Ovary (tissue), 3 donors: ENCODE results near the gene BRWD1.

Experiments
- POLR2A ChIP-seq: fragments of 450-650 bp; IDR thresholded peaks from one replicate; pipeline ENCODE4 v1.6.1; 2017; ENCODE audit warnings: antibody characterized with exemption, mild to moderate bottlenecking, moderate library complexity
- TF ChIP-seq, protein P1 (sequence below), 3 donors: fragments of 450-650 bp in 2 of 3; fragments of 200-600 bp in 1 of 3; IDR thresholded peaks; one replicate each; pipeline versions ENCODE4 v1.5.1 to v1.8.0; 2016 to 2022; ENCODE audit warnings: antibody characterized with exemption in 3 of 3, mild to moderate bottlenecking in 1 of 3
- donor health status: DM: no; HTN: no; CAD: no.

DNA sequence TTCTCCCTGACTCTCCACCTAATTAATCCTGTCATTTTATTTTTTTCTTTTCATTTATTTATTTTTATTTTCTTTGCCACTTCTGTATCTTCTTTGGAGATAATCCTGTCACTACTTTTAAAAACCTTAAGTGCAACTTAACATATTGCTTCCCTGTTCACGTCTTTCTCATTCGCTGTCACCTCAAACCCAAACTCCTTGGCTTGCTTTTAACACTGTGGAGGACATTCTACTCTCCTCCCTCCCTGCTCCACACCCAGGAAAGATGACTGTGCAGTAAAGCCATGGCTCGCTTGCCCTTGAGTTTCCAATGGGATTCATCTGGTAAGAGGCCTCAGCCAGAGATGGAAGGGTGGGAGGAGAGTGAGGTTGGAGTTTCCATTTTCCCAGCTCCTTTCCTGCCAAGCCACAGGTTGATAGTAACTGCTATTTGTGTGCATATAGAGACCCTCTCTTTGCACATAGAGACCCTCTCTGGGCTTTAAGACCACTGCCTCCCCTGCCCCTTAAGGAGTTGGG lies 6.4 kb upstream of the BRWD1 start:
- TF ChIP-seq, protein P1, sequence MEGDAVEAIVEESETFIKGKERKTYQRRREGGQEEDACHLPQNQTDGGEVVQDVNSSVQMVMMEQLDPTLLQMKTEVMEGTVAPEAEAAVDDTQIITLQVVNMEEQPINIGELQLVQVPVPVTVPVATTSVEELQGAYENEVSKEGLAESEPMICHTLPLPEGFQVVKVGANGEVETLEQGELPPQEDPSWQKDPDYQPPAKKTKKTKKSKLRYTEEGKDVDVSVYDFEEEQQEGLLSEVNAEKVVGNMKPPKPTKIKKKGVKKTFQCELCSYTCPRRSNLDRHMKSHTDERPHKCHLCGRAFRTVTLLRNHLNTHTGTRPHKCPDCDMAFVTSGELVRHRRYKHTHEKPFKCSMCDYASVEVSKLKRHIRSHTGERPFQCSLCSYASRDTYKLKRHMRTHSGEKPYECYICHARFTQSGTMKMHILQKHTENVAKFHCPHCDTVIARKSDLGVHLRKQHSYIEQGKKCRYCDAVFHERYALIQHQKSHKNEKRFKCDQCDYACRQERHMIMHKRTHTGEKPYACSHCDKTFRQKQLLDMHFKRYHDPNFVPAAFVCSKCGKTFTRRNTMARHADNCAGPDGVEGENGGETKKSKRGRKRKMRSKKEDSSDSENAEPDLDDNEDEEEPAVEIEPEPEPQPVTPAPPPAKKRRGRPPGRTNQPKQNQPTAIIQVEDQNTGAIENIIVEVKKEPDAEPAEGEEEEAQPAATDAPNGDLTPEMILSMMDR (IDR thresholded peaks at IDR 0.05), result no peak
- TF ChIP-seq POLR2A, result no peak
